PFSK-1 (cell line): ENCODE data around the gene CLBA1.

Source experiments
- FOXP2 ChIP-seq: optimal IDR thresholded peaks from 2 replicates; pipeline ENCODE3; 2011; ENCODE audit warnings: borderline replicate concordance, control low read depth, inconsistent platforms; ENCODE audit not compliant: insufficient read depth; ENCODE audit errors: extremely low read length, extremely low read depth
- POLR2AphosphoS5 ChIP-seq: IDR thresholded peaks from 2 replicates; pipeline ENCODE4 v1.6.1; 2012; ENCODE audit warnings: low read depth, mild to moderate bottlenecking, control low read depth, low read length, moderate library complexity
- REST ChIP-seq, 2 experiments: IDR thresholded peaks; 2 replicates each; pipeline versions ENCODE4 v1.6.1 to v1.8.0; 2011 to 2012; ENCODE audit warnings: low read depth in 2 of 2, low read length in 2 of 2, control low read depth in 1 of 2, inconsistent platforms in 1 of 2, mild to moderate bottlenecking in 1 of 2, moderate library complexity in 1 of 2; ENCODE audit not compliant: insufficient read depth in 1 of 2
- SIN3A ChIP-seq: IDR thresholded peaks from 2 replicates; pipeline ENCODE4 v1.6.1; 2012; ENCODE audit warnings: mild to moderate bottlenecking, low read length, moderate library complexity, borderline replicate concordance; ENCODE audit not compliant: insufficient read depth
- TAF1 ChIP-seq: IDR thresholded peaks from 2 replicates; pipeline ENCODE4 v1.6.1; 2012; ENCODE audit warnings: low read length, control low read depth, borderline replicate concordance; ENCODE audit not compliant: insufficient read depth

The CLBA1 gene

DNA sequence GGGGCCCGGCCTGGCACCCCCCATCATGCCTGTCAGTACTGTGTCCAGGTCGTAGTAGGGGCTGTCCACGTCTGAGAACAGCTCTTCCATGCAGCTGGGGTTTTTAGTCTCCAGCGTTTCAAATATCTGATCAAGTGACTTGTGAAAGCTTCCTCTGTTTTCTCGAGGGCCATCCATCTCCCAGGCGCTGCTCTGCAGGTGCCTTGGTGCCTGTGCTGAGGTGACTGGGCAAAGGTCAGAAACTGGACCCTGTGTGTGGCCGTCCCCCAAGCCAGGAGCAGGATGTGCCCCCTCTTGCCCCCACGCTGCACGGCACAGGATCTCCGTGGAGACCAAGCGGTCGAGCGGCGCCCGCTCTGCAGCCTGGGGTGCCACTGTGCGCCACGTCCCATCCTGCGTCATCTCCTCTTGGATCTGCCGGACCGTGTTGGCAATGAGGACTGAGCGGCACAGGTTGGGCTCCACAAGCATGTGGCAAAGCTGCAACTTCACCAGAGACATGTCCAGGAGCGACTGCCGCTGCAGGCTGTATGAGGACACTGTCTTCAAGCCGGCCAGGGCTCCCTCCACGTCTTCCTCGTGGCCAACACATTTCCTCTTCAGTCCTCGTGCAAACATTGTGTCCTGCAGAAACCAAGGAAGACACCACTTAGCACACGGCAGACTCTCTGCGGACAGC, 25.9 kb downstream of the CLBA1 start:
- no peak for TF ChIP-seq SIN3A

GRCh38 chr14:105012171-105012985, 26.8 kb downstream of the CLBA1 start:
- TF ChIP-seq FOXP2 (no peak), REST (IDR thresholded peaks at IDR 0.05; ENCODE audit: insufficient read depth in 1 of 2, low read depth in 2 of 2, low read length in 2 of 2) (no peak), SIN3A (no peak), POLR2AphosphoS5 (no peak), TAF1 (no peak)

- no peak for TF ChIP-seq FOXP2
- TF ChIP-seq POLR2AphosphoS5: no peak
- no peak for TF ChIP-seq REST (IDR thresholded peaks at IDR 0.05; ENCODE audit: insufficient read depth in 1 of 2, low read depth in 2 of 2, low read length in 2 of 2)
- no peak for TF ChIP-seq SIN3A
These were observed 27.7 kb downstream of the CLBA1 start for GRCh38 chr14:105013150-105013785.

DNA sequence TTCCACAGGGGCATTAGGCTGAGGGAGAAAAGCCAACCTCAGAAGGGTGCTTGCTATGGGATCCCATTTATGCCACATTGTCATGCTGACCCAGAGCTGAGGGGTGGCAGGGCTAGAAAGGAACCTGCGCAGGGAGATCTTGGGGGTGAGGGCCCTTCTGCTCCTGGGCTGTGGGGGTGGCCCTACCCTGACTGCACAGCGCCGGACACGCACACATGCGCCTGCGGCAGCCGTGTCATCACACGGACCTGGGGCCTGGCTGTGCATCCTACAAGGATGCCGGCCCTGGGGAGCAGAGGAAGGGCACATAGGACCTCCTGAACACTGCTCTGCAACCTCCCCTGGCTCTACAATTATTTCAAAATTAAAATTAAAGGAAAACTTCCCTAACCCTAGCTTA, 28.4 kb downstream of the CLBA1 start:
- TF ChIP-seq TAF1 (no peak), FOXP2 (no peak), REST (IDR thresholded peaks at IDR 0.05; ENCODE audit: insufficient read depth in 1 of 2, low read depth in 2 of 2, low read length in 2 of 2) (no peak), SIN3A (no peak), POLR2AphosphoS5 (no peak)

DNA sequence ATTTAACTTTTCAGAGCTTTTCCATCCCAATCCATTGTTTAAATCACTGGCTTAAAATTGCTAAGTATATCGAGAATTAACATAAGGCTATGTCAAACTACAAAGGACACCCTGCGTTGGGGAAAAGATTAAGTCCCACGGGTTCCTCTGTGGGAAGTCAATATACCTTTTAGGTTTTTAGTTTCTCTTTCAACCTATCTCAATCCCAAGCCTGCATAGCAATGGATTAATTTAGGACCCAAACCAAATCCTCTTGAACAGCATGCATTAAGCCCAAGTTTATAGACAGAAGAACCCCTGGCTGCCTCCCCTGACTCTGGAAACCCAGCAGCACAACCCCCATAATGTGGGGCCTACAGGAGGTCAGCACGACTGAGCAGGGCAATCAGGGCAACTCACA, 29.0 kb downstream of the CLBA1 start:
- TF ChIP-seq POLR2AphosphoS5 (no peak), SIN3A (no peak), TAF1 (no peak), FOXP2 (no peak), REST (IDR thresholded peaks at IDR 0.05; ENCODE audit: insufficient read depth in 1 of 2, low read depth in 2 of 2, low read length in 2 of 2) (no peak)
